ENCODE measurements around the gene OLR1. TPM values are rescaled to one million over a fixed set of nuclear protein-coding genes. Genes with fewer than 3 reads are reported as not detected.

OLR1 gene
- total RNA-seq, 1 donor from 2014 or later: not detected

DNA sequence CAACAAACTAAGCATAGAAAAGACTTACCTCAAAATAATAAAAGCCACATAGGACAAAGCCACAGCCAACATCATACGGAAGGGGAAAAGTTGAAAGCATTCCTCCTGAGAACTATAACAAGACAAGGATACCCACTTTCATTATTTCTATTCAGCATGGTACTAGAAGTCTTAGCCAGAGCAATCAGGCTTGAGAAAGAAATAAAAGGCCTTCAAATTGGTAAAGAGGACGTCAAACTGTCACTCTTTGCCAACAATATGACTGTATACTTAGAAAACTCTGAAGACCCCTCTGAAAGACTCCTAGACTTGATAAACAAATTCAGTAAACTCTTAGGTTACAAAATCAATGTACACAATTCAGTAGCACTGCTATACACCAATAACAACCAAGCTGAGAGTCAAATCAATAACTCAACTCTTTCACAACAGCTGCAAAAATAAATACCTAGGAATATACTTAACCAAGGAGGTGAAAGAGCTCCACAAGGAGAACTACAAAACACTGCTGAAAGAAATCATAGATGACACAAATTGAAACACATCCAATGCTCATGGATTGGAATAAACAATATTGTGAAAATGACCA lies 61.6 kb downstream of the OLR1 start:
- H3K4me3 ChIP-seq (ENCODE audit: low read depth, low read length): no peak overlapping the region
- no peak for DNase-seq (ENCODE audit: low read depth)
- TF ChIP-seq, protein P1, sequence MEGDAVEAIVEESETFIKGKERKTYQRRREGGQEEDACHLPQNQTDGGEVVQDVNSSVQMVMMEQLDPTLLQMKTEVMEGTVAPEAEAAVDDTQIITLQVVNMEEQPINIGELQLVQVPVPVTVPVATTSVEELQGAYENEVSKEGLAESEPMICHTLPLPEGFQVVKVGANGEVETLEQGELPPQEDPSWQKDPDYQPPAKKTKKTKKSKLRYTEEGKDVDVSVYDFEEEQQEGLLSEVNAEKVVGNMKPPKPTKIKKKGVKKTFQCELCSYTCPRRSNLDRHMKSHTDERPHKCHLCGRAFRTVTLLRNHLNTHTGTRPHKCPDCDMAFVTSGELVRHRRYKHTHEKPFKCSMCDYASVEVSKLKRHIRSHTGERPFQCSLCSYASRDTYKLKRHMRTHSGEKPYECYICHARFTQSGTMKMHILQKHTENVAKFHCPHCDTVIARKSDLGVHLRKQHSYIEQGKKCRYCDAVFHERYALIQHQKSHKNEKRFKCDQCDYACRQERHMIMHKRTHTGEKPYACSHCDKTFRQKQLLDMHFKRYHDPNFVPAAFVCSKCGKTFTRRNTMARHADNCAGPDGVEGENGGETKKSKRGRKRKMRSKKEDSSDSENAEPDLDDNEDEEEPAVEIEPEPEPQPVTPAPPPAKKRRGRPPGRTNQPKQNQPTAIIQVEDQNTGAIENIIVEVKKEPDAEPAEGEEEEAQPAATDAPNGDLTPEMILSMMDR (conservative IDR thresholded peaks at IDR 0.05; ENCODE audit: low read depth, low read length): no peak

Other genes starting within 250 kb of the OLR1 start
- not detected in 2 replicates for gene CLEC2A, start 239.8 kb downstream of the OLR1 start, total RNA-seq
- not detected in 2 replicates for gene CLEC12A, start 200.7 kb downstream of the OLR1 start, total RNA-seq
- not detected in 2 replicates for gene CLEC1B, start 173.0 kb downstream of the OLR1 start, total RNA-seq
- gene CLEC12B, start 161.5 kb downstream of the OLR1 start, total RNA-seq: not detected in 2 replicates
- not detected in 2 replicates for gene CLEC9A, start 141.4 kb downstream of the OLR1 start, total RNA-seq
- not detected in 2 replicates for gene CLEC1A, start 73.1 kb downstream of the OLR1 start, total RNA-seq
- gene CLEC7A, start 41.9 kb downstream of the OLR1 start, total RNA-seq: not detected in 2 replicates
- 0.43 TPM in 1 of 2 replicates, not detected in the other for gene TMEM52B, start 6.9 kb upstream of the OLR1 start, total RNA-seq
- gene GABARAPL1, start 40.7 kb upstream of the OLR1 start, total RNA-seq: 20.7 and 42.3 TPM in 2 replicates
- gene KLRD1, start 135.7 kb upstream of the OLR1 start, total RNA-seq: not detected in 2 replicates
- gene KLRK1, start 217.9 kb upstream of the OLR1 start, total RNA-seq: not detected in 2 replicates
- gene KLRC4, start 237.6 kb upstream of the OLR1 start, total RNA-seq: not detected in 2 replicates
- gene KLRC3, start 248.5 kb upstream of the OLR1 start, total RNA-seq: not detected in 2 replicates